Keratinocyte (primary cell): ENCODE measurements around the gene COPA. TPM values are rescaled to one million over a fixed set of nuclear protein-coding genes. Genes with fewer than 3 reads are reported as not detected.
"Not testable (repeated sequence)": the region's sequence is repeated elsewhere in the genome, so short reads cannot be mapped to it uniquely, and the experiment has no call there.

Experiments
- DNase-seq: peaks from one replicate; pipeline ENCODE4 v3.0.0-alpha.2; 2011; ENCODE audit warnings: low read depth, missing footprints, low spot score
- FAIRE-seq: peaks from 2 replicates; lab custom pipeline; 2011; peaks lifted over from hg19 to GRCh38; lab: Jason Lieb, UNC
- H2AFZ ChIP-seq: 2 replicates; pipeline ENCODE4 v1.6.0; 2012; ENCODE audit warnings: low read length, control low read depth, inconsistent platforms; ENCODE audit not compliant: control insufficient read depth
- H3K27ac ChIP-seq: 2 replicates; pipeline ENCODE4 v1.5.1; 2011; ENCODE audit warnings: low read length; ENCODE audit not compliant: control insufficient read depth, insufficient read depth
- H3K27me3 ChIP-seq: 3 replicates; pipeline ENCODE4 v1.6.0; 2011; ENCODE audit warnings: low read length; ENCODE audit not compliant: control insufficient read depth, insufficient read depth; ENCODE audit errors: extremely low read depth
- H3K36me3 ChIP-seq, 2 experiments: 2 replicates in 1 of 2; 3 replicates in 1 of 2; pipeline ENCODE4 v1.5.1; 2011; ENCODE audit warnings: low read length in 2 of 2, mild to moderate bottlenecking in 1 of 2; ENCODE audit not compliant: control insufficient read depth in 2 of 2, insufficient read depth in 2 of 2; ENCODE audit errors: extremely low read depth in 1 of 2
- H3K4me1 ChIP-seq: 3 replicates; pipeline ENCODE4 v1.5.1; 2011; ENCODE audit warnings: low read length; ENCODE audit not compliant: control insufficient read depth, insufficient read depth; ENCODE audit errors: extremely low read depth
- H3K4me2 ChIP-seq: 3 replicates; pipeline ENCODE4 v1.6.0; 2011; ENCODE audit warnings: low read depth, low read length; ENCODE audit not compliant: control insufficient read depth, insufficient read depth; ENCODE audit errors: extremely low read depth
- H3K4me3 ChIP-seq, 3 experiments: fragments of 200-600 bp in 1 of 3; sonication (generic) in 1 of 3; 2 replicates in 2 of 3; 3 replicates in 1 of 3; pipeline ENCODE4 v1.5.1; 2011 to 2016; ENCODE audit warnings: low read length in 3 of 3, mild to moderate bottlenecking in 3 of 3, control low read depth in 2 of 3, inconsistent platforms in 1 of 3, low read depth in 1 of 3, mixed read lengths in 1 of 3, mixed run types in 1 of 3, moderate library complexity in 1 of 3; ENCODE audit not compliant: control insufficient read depth in 2 of 3, insufficient read depth in 2 of 3; ENCODE audit errors: extremely low read depth in 1 of 3
- H3K79me2 ChIP-seq: 2 replicates; pipeline ENCODE4 v1.6.0; 2012; ENCODE audit warnings: low read length; ENCODE audit not compliant: control insufficient read depth, insufficient read depth
- H3K9ac ChIP-seq: 3 replicates; pipeline ENCODE4 v1.6.0; 2011; ENCODE audit warnings: low read length; ENCODE audit not compliant: control insufficient read depth, insufficient read depth; ENCODE audit errors: extremely low read depth
- H3K9me1 ChIP-seq: 3 replicates; pipeline ENCODE4 v1.6.0; 2011; ENCODE audit warnings: low read length; ENCODE audit not compliant: control insufficient read depth, insufficient read depth; ENCODE audit errors: extremely low read depth
- H3K9me3 ChIP-seq: 2 replicates; pipeline ENCODE4 v1.5.1; 2012; ENCODE audit warnings: low read depth, low read length; ENCODE audit not compliant: control insufficient read depth
- H4K20me1 ChIP-seq: 3 replicates; pipeline ENCODE4 v1.6.0; 2011; ENCODE audit warnings: low read length; ENCODE audit not compliant: control insufficient read depth, insufficient read depth; ENCODE audit errors: extremely low read depth
- CTCF ChIP-seq, 3 experiments: IDR thresholded peaks in 1 of 3; conservative IDR thresholded peaks in 1 of 3; optimal IDR thresholded peaks in 1 of 3; 2 replicates in 2 of 3; 3 replicates in 1 of 3; pipeline versions ENCODE3 to v1.5.1; 2011; ENCODE audit warnings: low read length in 3 of 3, mild to moderate bottlenecking in 3 of 3, moderate library complexity in 2 of 3, control low read depth in 1 of 3, inconsistent platforms in 1 of 3; ENCODE audit not compliant: insufficient read depth in 2 of 3; ENCODE audit errors: extremely low read depth in 1 of 3
- EZH2 ChIP-seq: IDR thresholded peaks from one replicate; pipeline ENCODE4 v1.6.1; 2012; ENCODE audit warnings: inconsistent platforms, mild to moderate bottlenecking, low read length, moderate library complexity
- dilution Hi-C: fragments of 300-500 bp; cut with MboI; formaldehyde crosslinking; loops from one replicate; pipeline ENCODE4 v1.7.0; 2020; ENCODE audit warnings: low sequenced_read_pairs; ENCODE audit not compliant: extremely low pct_ligation_motif_present
- polyA plus RNA-seq, 5 experiments: library from polyadenylated mRNA; depleted of rRNA in 3 of 5; stranded (reverse) in 3 of 5; stranded (forward) in 1 of 5; unstranded in 1 of 5; fragments of >200 nt; gene quantifications; 1 replicate in 1 of 5; 2 replicates in 3 of 5; 3 replicates in 1 of 5; pipeline versions ENCODE4 v1.2.1 to v1.2.3, GENCODE V29; 2011 to 2012; ENCODE audit warnings: missing spikeins in 2 of 5, low read depth in 1 of 5, low replicate concordance in 1 of 5

COPA gene
- polyA plus RNA-seq, 1 donor (not counting 4 experiments of a cell fraction or from before 2014, with no cell fraction given), result 169 TPM

- H3K79me2 ChIP-seq, result no peaks in the 10 kb centered on the region
- FAIRE-seq (peak; percentile 77), DNase-seq (peak; percentile 64)
- H3K9me1 ChIP-seq, result no peaks in the 10 kb centered on the region
- no peaks in the 10 kb centered on the region for H3K27me3 ChIP-seq
- H3K4me3 ChIP-seq, result no peak overlapping the region
- H3K9ac ChIP-seq, result no peak overlapping the region
- TF ChIP-seq CTCF (optimal IDR thresholded peaks at IDR 0.05 in 1 of 3, IDR thresholded peaks at IDR 0.05 in 1 of 3, conservative IDR thresholded peaks at IDR 0.05 in 1 of 3; ENCODE audit: extremely low read depth in 1 of 3, insufficient read depth in 2 of 3, low read length in 3 of 3), result peak; percentile 77 to 90 (median 88)
- no peak for TF ChIP-seq EZH2
- no peak overlapping the region for H3K27ac ChIP-seq
- no peaks in the 10 kb centered on the region for H4K20me1 ChIP-seq
- dilution Hi-C loops, result no loop called here
- H3K9me3 ChIP-seq, result no peaks in the 10 kb centered on the region
- H3K4me2 ChIP-seq, result no peak overlapping the region
- peaks cover 47 to 57% of the 10 kb centered on the region in 2 experiments for H3K36me3 ChIP-seq
- no peak overlapping the region for H2AFZ ChIP-seq
- H3K4me1 ChIP-seq, result no peaks in the 10 kb centered on the region
These were observed 51.5 kb downstream of the COPA start for GRCh38 chr1:160291248-160292220.

GRCh38 chr1:160287769-160288168 lies 55.3 kb downstream of the COPA start:
- H3K4me3 ChIP-seq, H3K4me2 ChIP-seq, H3K9me3 ChIP-seq, H4K20me1 ChIP-seq, H3K4me1 ChIP-seq, H3K9ac ChIP-seq, H2AFZ ChIP-seq, dilution Hi-C loops, DNase-seq, FAIRE-seq, H3K27ac ChIP-seq, H3K9me1 ChIP-seq, H3K27me3 ChIP-seq: not testable (repeated sequence)
- peaks cover 17% of the 10 kb centered on the region for H3K79me2 ChIP-seq
- H3K36me3 ChIP-seq, result peaks cover 29 to 35% of the 10 kb centered on the region in 2 experiments
